ENCODE data around the gene ERC2. TPM values are rescaled to one million over a fixed set of nuclear protein-coding genes. Genes with fewer than 3 reads are reported as not detected.

Gene ERC2
- total and polyA plus RNA-seq, 2 of the 13 experiments (the other 11 are each of a cell fraction or from before 2014, with no cell fraction given): 0.16 to 0.22 TPM

DNA sequence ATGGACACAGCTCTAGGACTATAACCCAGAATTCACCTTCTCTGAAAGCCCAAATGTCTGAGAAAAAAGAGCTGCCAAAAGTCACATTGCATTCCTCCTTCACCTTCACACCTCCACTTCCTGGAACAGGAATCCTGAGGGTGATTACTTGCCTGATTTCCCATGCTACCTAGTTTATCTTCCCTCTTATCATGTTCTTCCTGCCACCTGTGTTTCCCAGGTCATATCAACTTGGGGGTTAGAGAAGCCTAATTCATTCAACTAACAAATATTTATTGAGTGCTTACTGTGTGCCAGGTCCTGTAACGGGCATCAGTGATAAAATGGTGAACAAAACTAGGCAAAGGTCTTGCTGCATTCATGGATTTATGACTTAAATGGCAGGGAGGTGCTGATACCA is 701.5 kb downstream of the ERC2 start (continued):
- TF ChIP-seq, protein P1, sequence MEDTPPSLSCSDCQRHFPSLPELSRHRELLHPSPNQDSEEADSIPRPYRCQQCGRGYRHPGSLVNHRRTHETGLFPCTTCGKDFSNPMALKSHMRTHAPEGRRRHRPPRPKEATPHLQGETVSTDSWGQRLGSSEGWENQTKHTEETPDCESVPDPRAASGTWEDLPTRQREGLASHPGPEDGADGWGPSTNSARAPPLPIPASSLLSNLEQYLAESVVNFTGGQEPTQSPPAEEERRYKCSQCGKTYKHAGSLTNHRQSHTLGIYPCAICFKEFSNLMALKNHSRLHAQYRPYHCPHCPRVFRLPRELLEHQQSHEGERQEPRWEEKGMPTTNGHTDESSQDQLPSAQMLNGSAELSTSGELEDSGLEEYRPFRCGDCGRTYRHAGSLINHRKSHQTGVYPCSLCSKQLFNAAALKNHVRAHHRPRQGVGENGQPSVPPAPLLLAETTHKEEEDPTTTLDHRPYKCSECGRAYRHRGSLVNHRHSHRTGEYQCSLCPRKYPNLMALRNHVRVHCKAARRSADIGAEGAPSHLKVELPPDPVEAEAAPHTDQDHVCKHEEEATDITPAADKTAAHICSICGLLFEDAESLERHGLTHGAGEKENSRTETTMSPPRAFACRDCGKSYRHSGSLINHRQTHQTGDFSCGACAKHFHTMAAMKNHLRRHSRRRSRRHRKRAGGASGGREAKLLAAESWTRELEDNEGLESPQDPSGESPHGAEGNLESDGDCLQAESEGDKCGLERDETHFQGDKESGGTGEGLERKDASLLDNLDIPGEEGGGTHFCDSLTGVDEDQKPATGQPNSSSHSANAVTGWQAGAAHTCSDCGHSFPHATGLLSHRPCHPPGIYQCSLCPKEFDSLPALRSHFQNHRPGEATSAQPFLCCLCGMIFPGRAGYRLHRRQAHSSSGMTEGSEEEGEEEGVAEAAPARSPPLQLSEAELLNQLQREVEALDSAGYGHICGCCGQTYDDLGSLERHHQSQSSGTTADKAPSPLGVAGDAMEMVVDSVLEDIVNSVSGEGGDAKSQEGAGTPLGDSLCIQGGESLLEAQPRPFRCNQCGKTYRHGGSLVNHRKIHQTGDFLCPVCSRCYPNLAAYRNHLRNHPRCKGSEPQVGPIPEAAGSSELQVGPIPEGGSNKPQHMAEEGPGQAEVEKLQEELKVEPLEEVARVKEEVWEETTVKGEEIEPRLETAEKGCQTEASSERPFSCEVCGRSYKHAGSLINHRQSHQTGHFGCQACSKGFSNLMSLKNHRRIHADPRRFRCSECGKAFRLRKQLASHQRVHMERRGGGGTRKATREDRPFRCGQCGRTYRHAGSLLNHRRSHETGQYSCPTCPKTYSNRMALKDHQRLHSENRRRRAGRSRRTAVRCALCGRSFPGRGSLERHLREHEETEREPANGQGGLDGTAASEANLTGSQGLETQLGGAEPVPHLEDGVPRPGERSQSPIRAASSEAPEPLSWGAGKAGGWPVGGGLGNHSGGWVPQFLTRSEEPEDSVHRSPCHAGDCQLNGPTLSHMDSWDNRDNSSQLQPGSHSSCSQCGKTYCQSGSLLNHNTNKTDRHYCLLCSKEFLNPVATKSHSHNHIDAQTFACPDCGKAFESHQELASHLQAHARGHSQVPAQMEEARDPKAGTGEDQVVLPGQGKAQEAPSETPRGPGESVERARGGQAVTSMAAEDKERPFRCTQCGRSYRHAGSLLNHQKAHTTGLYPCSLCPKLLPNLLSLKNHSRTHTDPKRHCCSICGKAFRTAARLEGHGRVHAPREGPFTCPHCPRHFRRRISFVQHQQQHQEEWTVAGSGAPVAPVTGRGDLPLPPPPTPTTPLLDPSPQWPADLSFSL (CRISPR knock-in tag; IDR thresholded peaks at IDR 0.05): no peak
- no peak for TF ChIP-seq ZNF570 (CRISPR knock-in tag; IDR thresholded peaks at IDR 0.05; ENCODE audit: borderline replicate concordance)
- TF ChIP-seq KDM2A (CRISPR knock-in tag; IDR thresholded peaks at IDR 0.05; ENCODE audit: borderline replicate concordance, low read depth): no peak

DNA sequence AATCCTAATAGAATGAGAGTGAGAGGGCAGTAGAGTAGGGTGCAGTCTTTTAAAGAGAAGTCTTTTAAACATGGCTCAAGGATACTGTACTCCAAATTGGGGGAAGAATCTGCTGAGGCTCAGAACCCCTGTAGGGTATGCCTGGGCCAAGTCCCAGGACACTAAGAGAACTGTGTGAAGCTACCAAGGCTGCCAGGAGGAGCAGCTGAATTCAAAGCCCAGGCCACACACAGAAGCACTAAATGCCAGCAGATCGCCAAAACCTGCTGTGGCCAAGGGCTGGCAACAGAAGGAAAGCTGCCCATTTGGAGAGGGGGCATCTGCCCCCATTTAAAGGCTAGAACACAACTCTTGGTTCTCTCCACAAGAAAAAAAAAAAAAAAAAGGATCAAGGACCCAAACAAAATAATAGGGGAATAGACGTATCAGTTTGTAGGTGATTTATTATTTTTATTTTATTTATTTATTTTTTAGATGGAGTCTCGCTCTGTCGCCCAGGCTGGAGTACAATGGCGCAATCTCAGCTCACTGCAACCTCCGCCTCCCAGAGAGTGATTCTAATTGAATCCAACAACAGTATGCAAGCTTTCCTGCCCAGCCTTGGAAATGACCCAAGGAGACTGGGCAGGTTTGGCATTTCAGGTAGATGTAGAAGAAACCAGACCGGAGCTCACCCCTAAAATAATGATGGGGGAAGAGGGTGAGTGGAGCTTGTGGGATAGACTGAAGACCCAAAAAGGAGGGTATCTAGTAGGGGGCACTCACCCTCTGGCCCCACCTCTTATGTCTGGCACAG is 702.2 kb downstream of the ERC2 start:
- no peak for ATAC-seq
- 8% methylated on average over 7 of the region's 7 CpGs for WGBS (ENCODE audit: low lambda C conversion rate)

More for the DNA sequence above, 702.2 kb downstream of the ERC2 start:
- no peaks in the 10 kb centered on the region for H3K36me3 ChIP-seq (replicated peaks in 1 of 2; ENCODE audit: control insufficient read depth in 1 of 2, insufficient read depth in 2 of 2, low read length in 2 of 2)
- no peak overlapping the region for H3K4me2 ChIP-seq (ENCODE audit: low read depth, low read length)
- BruUV-seq (replicated peaks): no TSS peak
- no peaks in the 10 kb centered on the region for H3K9me3 ChIP-seq (ENCODE audit: low read length)
- ChIA-PET CTCF (ENCODE audit: low intra/inter-chr PET ratio, low total read pairs) (no interaction called here), POLR2A (no interaction called here)
- no peak for FAIRE-seq
- intact Hi-C loops (cut with micrococcal nuclease; ENCODE audit: unreplicated experiment): no loop called here
- H2AFZ ChIP-seq (ENCODE audit: low read length): no peak overlapping the region
- TF ChIP-seq ZFP36L1 (CRISPR knock-in tag; IDR thresholded peaks at IDR 0.05) (no peak), ZFP41 (CRISPR knock-in tag; IDR thresholded peaks at IDR 0.05; ENCODE audit: borderline replicate concordance) (no peak), MEIS2 (CRISPR knock-in tag; IDR thresholded peaks at IDR 0.05) (no peak), ZNF841 (CRISPR knock-in tag; IDR thresholded peaks at IDR 0.05; ENCODE audit: borderline replicate concordance) (no peak), SP4 (CRISPR knock-in tag; IDR thresholded peaks at IDR 0.05) (no peak), KLF9 (CRISPR knock-in tag; IDR thresholded peaks at IDR 0.05; ENCODE audit: low read depth) (no peak), KAT8 (CRISPR knock-in tag; IDR thresholded peaks at IDR 0.05) (no peak), AGO2 (optimal IDR thresholded peaks at IDR 0.05; ENCODE audit: low read depth, low read length) (no peak), CENPT (CRISPR knock-in tag; IDR thresholded peaks at IDR 0.05; ENCODE audit: low read depth) (no peak), YEATS4 (CRISPR knock-in tag; IDR thresholded peaks at IDR 0.05; ENCODE audit: borderline replicate concordance) (no peak), GABPB1 (CRISPR knock-in tag; IDR thresholded peaks at IDR 0.05) (no peak), ZNF333 (CRISPR knock-in tag; IDR thresholded peaks at IDR 0.05; ENCODE audit: borderline replicate concordance) (no peak), MIXL1 (CRISPR knock-in tag; IDR thresholded peaks at IDR 0.05) (no peak), ATM (IDR thresholded peaks at IDR 0.05; ENCODE audit: borderline replicate concordance) (no peak)
- TF ChIP-seq, protein P2, sequence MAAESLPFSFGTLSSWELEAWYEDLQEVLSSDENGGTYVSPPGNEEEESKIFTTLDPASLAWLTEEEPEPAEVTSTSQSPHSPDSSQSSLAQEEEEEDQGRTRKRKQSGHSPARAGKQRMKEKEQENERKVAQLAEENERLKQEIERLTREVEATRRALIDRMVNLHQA (CRISPR knock-in tag; IDR thresholded peaks at IDR 0.05): no peak
- H4K20me1 ChIP-seq (ENCODE audit: insufficient read depth, low read length): no peaks in the 10 kb centered on the region
- in situ Hi-C loops (cut with HindIII; ENCODE audit: extremely low pct_ligation_motif_present, low pct_unique_long_range_greater_than_20kb): no loop called here
- H3K4me1 ChIP-seq (ENCODE audit: insufficient read depth, low read length): no peaks in the 10 kb centered on the region
- no peak overlapping the region for H3K4me3 ChIP-seq (replicated peaks in 1 of 3; ENCODE audit: insufficient read depth in 1 of 3, low read depth in 2 of 3, low read length in 3 of 3)
- H3K9ac ChIP-seq (ENCODE audit: insufficient read depth, low read depth, low read length): no peak overlapping the region
- H3K79me2 ChIP-seq (ENCODE audit: insufficient read depth, low read length): no peaks in the 10 kb centered on the region
- DNase-seq (ENCODE audit: low spot score): no peak
- no peak overlapping the region for H3K27ac ChIP-seq (ENCODE audit: extremely low read length, insufficient read depth, low read length)
- no peaks in the 10 kb centered on the region; a peak in 1 of 5 replicates for H3K27me3 ChIP-seq (ENCODE audit: control insufficient read depth in 1 of 2, insufficient read depth in 2 of 2, low read length in 2 of 2)
